GM18505 (cell line): Measurements from ENCODE around the gene PNPLA6.

Experiments used
- ATAC-seq: cut with Tn5 transposase; IDR thresholded peaks from one replicate; pipeline ENCODE4 v1.9.1; 2021; ENCODE audit not compliant: unreplicated experiment
- POLR2A ChIP-seq: IDR thresholded peaks from 4 replicates; pipeline ENCODE4 v1.6.1; 2011; ENCODE audit warnings: borderline replicate concordance; ENCODE audit not compliant: insufficient read depth, insufficient read length; ENCODE audit errors: extremely low read depth

The PNPLA6 gene

DNA sequence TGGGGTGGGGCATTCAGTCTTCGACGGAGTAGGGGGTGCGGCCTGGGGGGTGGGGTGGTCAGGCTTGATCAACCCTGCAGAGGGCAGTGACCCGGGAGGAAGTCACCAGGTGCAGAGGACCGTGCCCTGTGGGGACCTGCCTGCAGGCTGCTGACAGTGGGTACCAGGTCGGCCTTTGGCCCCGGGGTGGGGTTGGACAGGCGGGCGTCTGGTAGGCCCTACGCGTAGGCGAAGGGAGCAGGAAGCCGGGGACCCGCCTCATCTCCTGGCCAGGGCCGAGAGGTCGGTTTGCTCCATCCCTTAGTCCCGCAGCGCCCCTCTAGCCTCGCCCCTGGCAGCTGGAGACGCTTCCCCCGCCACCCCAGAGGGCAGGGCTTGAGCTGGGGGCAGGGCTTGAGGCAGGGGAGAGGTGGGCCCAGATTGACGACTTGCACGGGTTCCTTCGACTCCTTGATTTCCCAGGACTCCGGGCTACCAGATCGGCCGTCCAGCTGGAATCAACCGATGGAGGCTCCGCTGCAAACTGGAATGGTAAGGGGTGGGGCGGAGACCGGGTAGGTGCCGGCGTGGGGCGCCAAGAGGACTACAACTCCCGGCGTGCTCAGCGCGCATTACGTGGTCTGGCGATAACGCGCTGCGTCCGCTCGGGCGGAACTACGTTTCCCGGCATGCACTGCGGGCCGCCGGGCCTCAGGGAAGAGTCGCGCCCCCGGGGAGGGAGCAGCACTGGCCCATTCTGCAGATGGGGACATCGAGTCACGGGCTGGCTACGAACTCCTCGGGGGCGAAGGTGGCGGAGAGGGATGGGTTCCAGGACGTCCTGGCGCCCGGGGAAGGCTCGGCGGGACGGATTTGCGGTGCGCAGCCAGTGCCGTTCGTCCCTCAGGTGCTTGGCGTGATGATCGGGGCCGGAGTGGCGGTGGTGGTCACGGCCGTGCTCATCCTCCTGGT lies at the start of gene PNPLA6:
Gene PNPLA6, plus strand, starts transcription at position 671 of the 951 bp plus-strand sequence. Its CDS starts 72 bp downstream, at position 743.
- peak; percentile 57 for ATAC-seq
- TF ChIP-seq POLR2A: peak; percentile 59

DNA sequence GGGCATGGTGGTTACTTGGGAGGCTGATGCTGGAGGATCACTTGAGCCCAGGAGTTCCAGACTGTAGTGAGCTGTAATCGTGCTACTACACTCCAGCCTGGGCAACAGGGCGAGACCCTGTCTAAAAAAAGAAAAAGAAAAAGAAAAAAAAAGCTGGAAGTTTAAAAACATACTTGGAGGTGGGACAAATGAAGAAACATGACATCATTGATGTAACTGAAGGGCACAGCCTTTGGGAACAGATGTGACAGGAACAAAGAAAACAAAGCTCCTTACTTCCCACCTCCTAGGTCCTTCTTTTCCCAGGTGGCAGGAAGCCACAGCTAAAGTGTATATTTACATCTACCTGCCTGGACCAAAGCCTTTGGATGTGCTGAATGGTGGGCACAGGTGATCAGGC lies 48.6 kb upstream of the PNPLA6 start:
- TF ChIP-seq POLR2A: no peak
- ATAC-seq: no peak

DNA sequence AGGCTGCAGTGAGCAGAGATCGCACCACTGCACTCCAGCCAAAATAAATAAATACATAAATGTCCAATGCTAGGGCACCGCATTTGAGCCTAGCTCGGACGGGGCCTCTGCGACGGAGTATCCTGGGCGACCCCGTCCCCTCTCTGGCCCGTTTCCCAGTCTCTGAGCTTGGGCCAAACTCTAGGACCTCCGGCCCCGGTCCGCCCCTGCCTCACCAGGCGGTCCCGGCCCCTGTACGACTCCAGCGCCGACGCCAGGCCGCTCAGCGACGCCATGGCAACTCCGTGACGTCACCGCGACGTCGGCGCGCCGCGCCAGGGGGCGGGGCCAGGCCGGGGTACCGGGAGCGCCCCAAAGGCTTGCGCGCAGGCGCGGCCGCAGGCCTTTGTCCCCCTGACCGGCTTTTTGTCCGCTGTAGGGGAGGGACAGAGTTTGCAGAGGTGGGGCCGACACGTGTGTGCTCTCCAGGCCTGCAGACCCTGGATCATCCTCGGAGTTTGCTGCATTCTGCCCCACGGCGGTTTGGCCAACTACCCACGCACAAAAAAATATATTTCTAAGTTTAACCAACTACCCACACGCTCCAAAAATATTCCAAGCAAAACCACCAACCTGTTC lies 46.7 kb upstream of the PNPLA6 start, which contains the start of gene PEX11G:
Gene PEX11G, minus strand, starts transcription at position 300 of the 618 bp plus-strand sequence. Its CDS starts 25 bp downstream, at position 275.
- ATAC-seq: peak; percentile 74
- TF ChIP-seq POLR2A: peak; percentile 70

DNA sequence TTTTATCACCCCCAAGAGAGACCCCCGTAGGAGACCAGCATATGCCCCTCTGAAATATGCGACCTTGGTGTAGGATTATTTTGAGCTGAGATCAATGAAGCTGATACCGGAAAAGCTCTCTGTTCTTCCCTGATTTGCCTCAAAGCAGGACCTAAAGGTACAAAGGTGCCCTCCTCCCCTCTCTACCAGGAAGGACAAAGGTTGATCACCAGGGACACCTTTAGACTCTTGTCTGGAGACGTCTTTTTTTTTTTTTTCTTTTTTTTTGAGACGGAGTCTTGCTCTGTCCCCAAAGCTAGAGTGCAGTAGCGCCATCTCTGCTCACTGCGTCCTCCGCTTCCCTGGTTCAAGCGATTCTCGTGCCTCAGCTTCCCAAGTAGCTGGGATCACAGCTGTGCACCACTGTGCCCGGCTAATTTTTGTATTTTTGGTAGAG lies 45.9 kb upstream of the PNPLA6 start:
- TF ChIP-seq POLR2A: no peak
- ATAC-seq: no peak

DNA sequence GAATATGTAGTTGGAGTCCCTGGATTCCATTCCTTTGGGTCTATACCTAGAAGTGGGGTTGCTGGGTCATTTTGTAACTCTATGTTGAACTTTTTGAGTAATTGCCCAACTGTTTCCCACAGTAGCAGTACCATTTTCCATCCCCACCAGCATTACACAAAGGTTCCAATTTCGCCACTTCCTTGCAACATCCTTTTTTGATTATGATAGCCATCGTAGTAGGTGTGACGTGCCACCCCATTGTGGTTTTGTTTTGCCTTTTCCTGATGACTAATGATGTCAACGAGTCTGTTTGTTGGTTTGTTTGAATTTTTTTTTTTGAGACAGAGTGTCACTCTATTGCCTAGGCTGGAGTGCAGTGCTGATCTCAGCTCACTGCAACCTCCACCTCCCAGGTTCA lies 43.4 kb upstream of the PNPLA6 start:
- TF ChIP-seq POLR2A: no peak
- ATAC-seq: no peak

DNA sequence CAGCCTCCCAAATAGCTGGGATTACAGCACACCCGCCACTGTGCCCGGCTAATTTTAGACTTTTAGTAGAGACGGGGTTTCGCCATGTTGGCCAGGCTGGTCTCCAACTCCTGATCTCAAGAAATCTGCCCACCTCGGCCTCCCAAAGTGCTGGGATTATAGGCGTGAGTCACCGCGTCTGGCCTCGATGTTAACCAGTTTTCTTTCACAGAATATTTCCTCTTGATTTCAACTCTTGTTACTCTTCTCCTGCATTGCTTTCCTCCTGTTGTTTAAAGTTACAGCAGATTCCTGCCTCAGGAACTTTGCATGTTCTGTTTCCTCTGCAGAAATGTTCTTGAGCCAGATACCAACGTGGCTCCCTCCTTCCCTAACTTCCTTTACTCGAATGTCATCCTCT lies 43.0 kb upstream of the PNPLA6 start:
- TF ChIP-seq POLR2A: no peak
- ATAC-seq: no peak

DNA sequence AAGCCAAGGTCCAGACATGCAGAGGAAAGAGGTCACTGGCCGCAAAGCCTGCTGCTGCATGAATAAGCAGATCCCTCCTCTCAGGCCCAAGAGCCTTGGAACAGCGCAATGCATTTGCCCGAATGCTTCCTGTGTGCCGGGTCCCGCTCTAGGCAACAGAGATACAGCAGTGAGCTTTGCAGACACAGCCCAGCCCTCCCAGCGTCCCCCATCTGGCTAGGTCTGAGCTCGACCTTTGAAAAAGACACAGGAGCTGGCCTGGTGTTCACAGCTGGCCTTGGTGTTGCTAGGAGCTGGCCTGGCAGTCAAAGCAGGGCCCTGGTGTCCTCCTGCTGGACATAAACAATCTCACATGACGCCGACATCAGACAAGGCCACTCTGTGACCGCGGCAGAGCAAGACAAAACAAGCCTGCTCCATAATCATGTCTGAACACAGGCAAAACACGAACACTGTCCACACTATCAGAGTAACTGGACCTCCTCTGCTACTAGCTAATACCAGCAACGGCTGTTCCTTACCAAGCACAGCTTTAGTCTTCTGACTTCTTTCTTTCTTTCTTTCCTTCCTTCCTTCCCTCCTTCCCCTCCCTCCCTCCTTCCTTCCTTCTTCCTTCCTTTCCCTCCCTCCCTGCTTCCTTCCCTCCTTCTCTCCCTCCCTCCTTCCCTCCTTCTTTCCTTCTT lies 41.0 kb upstream of the PNPLA6 start:
- TF ChIP-seq POLR2A: no peak
- ATAC-seq: no peak

DNA sequence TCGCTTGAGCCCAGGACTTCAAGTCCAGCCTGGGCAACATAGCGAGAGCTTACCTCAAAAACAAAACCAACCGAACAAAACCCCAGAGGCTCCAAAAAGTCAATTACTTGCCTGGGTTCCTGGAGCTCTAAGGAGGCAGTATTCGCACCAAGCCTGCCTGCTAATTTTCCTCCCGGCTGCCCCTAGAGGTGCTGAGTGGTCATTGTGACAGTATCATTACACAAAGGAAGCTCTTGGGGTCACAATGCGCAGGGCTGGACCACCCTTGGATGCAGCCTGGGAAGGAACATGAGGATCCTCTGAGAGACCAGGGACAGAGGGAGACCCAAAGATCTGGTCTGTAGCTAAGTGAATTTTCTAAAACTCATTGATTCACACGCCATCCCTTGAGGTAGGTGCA lies 38.2 kb upstream of the PNPLA6 start:
- TF ChIP-seq POLR2A: no peak
- no peak for ATAC-seq

DNA sequence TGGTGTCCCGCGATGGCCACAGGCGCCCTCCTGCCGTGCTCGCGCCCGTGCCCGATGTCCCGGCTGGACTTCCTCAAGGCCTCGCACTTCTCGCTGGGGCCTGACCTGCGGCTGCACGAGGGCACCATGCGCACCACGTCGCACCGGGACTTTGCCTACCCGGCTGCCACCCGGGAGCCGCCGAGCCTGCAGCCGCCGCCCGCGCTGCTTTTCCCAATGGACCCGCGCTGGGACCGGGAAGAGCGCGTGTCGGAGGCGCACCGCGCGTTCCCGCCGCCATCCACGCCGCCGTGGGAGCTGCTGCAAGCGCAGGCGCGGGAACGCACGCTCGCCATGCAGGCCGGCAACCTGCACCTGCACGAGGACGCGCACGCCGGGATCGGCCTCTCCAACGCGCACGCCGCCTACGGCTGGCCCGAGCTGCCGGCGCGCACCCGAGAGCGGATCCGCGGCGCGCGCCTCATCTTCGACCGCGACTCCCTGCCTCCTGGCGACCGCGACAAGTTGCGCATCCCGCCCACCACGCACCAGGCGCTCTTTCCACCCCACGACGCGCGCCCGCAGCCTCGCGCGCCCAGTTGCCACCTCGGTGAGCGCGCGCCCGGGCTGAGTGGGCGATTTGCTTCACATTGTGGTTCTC lies 34.6 kb upstream of the PNPLA6 start:
- TF ChIP-seq POLR2A: no peak
- no peak for ATAC-seq

DNA sequence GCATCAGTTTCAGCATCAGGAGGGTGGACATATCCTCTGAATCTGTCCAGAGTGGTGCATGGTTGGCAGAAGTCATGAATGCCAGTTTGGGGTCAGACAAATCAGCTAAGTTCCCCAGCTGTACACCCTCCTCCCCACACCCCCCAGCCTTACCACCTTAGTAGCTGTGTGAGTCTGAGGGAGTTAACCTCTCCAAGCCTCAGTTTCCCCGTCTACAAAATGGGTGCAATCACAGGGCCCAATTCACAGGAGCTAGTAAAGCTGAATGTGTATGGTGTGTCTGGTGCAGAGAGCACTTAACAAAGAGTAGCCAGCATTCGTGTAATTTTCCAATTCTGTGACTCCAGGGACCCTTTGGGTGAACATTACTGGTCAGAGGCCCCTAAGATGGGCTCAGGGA lies 33.0 kb upstream of the PNPLA6 start:
- ATAC-seq: no peak
- no peak for TF ChIP-seq POLR2A

DNA sequence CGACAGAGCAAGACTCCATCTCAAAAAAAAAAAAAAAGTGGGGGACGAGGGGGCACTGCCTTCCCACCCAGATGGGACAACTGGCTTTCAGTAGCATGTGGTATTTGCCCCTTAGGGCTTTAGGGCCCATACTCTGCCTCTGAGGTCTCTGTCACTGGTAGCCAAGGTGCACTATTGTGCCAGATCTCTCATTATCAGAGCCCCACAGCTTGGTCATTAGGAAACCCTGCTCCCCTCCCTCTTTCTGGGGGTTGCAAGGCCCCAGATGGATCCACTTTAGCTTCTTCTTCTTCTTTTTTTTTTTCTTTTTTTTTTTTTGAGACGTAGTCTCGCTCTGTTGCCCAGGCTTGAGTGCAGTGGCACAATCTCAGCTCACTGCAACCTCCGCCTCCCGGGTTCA lies 30.8 kb upstream of the PNPLA6 start:
- TF ChIP-seq POLR2A: no peak
- no peak for ATAC-seq

DNA sequence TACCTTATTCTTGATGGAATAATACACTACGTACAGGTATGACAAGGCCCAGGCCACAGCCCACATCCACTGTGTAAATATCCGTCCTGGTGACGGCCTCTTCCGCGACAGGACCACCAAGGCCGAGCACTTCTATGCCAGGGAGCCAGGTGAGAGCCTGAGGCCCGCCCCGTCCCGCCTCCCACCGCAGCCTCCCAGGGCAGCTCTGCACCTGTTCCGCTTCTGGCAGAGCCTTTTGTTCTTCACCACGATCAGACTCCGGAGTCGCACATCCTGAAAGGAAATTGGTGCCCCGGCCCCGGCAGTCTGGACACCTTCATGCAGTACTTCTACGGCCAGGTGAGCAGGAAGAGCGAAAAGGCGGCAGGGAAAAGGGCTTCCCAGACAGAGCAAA lies 30.2 kb upstream of the PNPLA6 start:
- no peak for TF ChIP-seq POLR2A
- ATAC-seq: no peak
